H54 (cell line): ENCODE measurements around the gene WNK4.
"Not testable (repeated sequence)": the region's sequence is repeated elsewhere in the genome, so short reads cannot be mapped to it uniquely, and the experiment has no call there.

ENCODE experiments used
- DNase-seq: peaks from one replicate; pipeline ENCODE4 v3.0.0; 2011; ENCODE audit warnings: low spot score, mixed read lengths; ENCODE audit not compliant: insufficient read length
- FAIRE-seq: peaks from 3 replicates; lab custom pipeline; 2011; peaks lifted over from hg19 to GRCh38; lab: Jason Lieb, UNC
- POLR2A ChIP-seq: IDR thresholded peaks from 2 replicates; pipeline ENCODE4 v1.6.1; 2011; ENCODE audit warnings: low read depth, mild to moderate bottlenecking, low read length

WNK4 gene

DNA sequence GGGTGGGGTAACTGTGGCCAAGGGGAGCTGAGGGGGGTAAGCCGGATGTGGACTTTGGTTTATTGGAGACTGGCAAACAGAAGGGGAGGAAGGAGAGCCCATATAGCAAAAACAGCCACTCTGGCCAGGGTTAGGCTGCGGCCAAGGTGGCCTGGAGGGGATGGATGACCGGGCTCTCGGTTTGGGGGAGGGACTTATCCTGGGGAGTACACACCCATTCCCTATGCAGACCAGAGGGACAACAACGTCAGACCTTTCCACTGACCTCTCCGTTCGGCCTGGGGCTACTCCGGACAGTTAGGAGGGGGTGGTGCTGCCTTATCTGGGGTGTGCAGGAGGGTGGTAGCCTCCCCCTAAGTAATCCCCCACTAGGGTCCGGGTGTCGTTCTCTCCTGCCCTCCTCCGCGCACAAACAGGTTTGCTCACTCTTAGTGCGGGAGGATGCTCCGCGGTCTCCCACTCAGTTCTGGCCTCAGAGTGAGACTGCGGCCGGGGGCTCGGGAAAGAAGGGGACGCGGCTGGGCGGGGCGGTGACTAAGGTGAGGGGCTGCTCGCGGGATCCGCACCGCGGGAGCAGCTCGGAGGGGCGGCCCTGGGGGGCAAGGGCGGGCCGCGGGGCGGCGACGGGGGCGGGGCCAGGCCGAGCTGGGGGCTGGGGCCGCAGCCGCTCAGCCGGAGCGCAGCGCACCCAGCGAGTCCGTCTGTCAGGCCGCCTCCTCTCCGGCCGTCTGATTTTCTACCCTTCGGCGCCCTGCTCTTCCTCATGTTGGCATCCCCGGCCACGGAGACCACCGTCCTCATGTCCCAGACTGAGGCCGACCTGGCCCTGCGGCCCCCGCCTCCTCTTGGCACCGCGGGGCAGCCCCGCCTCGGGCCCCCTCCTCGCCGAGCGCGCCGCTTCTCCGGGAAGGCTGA lies at the start of gene WNK4:
WNK4 (plus strand) TSS at position 675 of the 915 bp plus-strand sequence; CDS start at position 764, 89 bp downstream.
- FAIRE-seq: no peak
- DNase-seq: peak; percentile 80

GRCh38 chr17:42740699-42741098 lies 39.7 kb upstream of the WNK4 start:
- FAIRE-seq: no peak
- TF ChIP-seq POLR2A: no peak
- no peak for DNase-seq

More for the DNA sequence above, at the start of gene WNK4:
- TF ChIP-seq POLR2A: peak; percentile 41; the same call in 1 of the 2 replicates

GRCh38 chr17:42742916-42743315 lies 37.5 kb upstream of the WNK4 start:
- not testable (repeated sequence) for FAIRE-seq, DNase-seq

DNA sequence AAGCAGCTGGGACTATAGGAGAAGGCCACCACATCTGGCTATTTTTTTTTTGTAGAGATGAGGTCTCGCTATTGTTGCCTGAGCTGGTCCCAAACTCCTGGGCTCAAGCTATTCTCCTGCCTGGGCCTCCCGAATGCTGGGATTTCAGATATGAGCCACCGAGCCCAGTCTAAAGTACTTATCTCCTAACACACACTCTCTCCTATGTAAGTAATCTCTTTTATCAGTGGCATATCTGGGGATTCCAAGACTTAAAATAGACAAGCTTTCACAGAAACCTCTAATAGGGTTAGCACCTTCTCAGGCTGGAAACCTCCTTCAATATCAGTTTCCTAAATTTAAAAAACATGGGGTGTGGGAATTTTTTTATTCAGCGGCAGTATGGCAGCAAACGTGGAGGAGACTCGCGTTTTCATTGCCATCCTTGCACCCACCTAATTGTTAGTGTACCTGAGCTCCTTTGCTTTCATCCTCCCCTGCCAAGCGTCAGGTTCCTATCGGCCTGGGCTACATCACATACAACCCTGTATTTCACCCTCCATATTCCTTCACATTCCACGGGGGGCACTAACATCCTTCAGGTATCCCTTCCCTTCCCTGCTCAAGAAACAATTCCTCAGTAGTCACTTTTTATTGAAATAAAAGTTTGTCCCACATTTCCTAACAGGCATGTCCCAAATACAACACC lies 36.7 kb upstream of the WNK4 start:
- no peak for TF ChIP-seq POLR2A
- FAIRE-seq (no peak), DNase-seq (no peak)

DNA sequence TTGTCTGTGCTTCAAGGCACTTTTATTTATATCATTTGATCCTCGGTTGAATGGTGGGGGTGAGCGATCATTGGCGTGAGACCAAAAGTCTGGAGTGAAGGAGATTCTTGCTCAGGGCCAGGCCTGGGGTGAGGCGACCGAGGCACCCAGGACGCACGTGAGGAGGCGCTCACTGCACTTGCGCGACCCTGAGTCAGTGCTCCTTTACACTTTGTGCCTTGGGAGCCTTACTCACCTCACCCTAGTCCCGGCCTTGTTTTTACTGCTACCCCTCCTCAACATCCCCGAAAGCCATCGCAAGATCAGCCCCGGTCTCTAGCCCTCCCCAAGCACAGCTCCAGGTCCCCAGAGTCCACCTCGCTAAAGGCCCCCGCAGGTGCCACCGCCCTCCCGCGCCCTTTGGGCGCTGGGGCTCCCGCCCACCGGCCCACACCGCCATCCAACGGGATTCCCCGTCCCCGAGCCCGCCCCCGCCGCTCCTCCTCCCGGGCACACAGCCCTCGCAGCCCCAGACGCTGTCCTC lies 36.1 kb upstream of the WNK4 start:
- TF ChIP-seq POLR2A: no peak
- FAIRE-seq: no peak

GRCh38 chr17:42744806-42745617 lies 35.4 kb upstream of the WNK4 start, which contains the start of gene EZH1:
Gene EZH1 (minus strand): TSS chr17:42745040. CDS start chr17:42728941, 16,099 bp downstream.
- DNase-seq: peak; percentile 97
- no peak for FAIRE-seq
- TF ChIP-seq POLR2A: peak; percentile 60; the same call in 1 of the 2 replicates

More for the DNA sequence above, 36.1 kb upstream of the WNK4 start:
- peak; percentile 80 for DNase-seq

- no peak for TF ChIP-seq POLR2A
- FAIRE-seq (no peak), DNase-seq (no peak)
Observed at GRCh38 chr17:42748202-42748907, 32.1 kb upstream of the WNK4 start.

GRCh38 chr17:42748908-42749798 lies 31.3 kb upstream of the WNK4 start:
- no peak for TF ChIP-seq POLR2A
- FAIRE-seq (no peak), DNase-seq (no peak)

GRCh38 chr17:42750739-42751344 lies 29.6 kb upstream of the WNK4 start:
- TF ChIP-seq POLR2A: no peak
- FAIRE-seq: no peak
- DNase-seq: no peak

DNA sequence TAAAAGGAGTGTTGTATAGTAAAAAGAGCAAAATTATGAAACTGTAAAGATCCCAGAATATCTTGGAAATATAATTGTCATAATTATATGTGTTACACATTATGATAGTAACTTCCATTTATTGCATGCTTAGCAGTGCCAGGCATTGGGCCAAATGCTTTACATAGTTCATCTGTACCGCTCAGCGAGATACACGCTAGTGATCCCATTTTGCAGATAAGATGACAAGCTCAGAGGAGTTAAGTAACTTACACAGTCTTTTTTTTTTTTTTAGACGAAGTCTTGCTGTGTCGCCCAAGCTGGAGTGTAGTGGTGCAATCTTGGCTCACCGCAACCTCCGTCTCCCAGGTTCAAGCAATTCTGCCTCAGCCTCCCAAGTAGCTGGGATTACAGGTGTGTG lies 28.8 kb upstream of the WNK4 start:
- DNase-seq: no peak
- TF ChIP-seq POLR2A: no peak

GRCh38 chr17:42754782-42755181 lies 25.6 kb upstream of the WNK4 start:
- no peak for TF ChIP-seq POLR2A
- DNase-seq (peak; percentile 61), FAIRE-seq (no peak)

More for the DNA sequence above, 28.8 kb upstream of the WNK4 start:
- FAIRE-seq: no peak
